Measurements from ENCODE around the gene TRAK1. TPM values are rescaled to one million over a fixed set of nuclear protein-coding genes. Genes with fewer than 3 reads are reported as not detected.

The TRAK1 gene
- polyA plus RNA-seq, 3 donors, result 6.6 to 40.8 (median 7.0) TPM

GRCh38 chr3:42182555-42182954 lies 91.4 kb downstream of the TRAK1 start:
- Histone ChIP-seq H3K4me1 (ENCODE audit: control insufficient read depth in 1 of 2, insufficient read depth in 2 of 2, low read length in 2 of 2) (no peaks in the 10 kb centered on the region), H3K79me2 (ENCODE audit: insufficient read depth, low read length) (no peaks in the 10 kb centered on the region), H3K27me3 (ENCODE audit: control insufficient read depth in 2 of 2, insufficient read depth in 2 of 2, low read length in 2 of 2) (no peaks in the 10 kb centered on the region), H3K9me3 (replicated peaks in 1 of 2; ENCODE audit: control insufficient read depth in 1 of 2, insufficient read depth in 1 of 2, low read length in 2 of 2) (no peaks in the 10 kb centered on the region), H3K9ac (ENCODE audit: insufficient read depth, low read length, poor library complexity, severe bottlenecking) (no peak overlapping the region), H3K27ac (ENCODE audit: low read depth in 1 of 2, low read length in 2 of 2) (no peak overlapping the region), H3K36me3 (replicated peaks in 1 of 2; ENCODE audit: control insufficient read depth in 1 of 2, insufficient read depth in 2 of 2, low read length in 2 of 2) (peaks cover 23 to 48% of the 10 kb centered on the region in 2 donors), H3K4me2 (replicated peaks; ENCODE audit: extremely low read depth, low read length, poor library complexity, severe bottlenecking) (no peak overlapping the region), H4K20me1 (ENCODE audit: insufficient read depth, low read length) (peaks cover 63% of the 10 kb centered on the region), H2AFZ (ENCODE audit: insufficient read depth, low read depth, low read length, poor library complexity, severe bottlenecking) (no peak overlapping the region), H3K4me3 (replicated peaks in 1 of 3; ENCODE audit: low read depth in 2 of 3, low read length in 3 of 3) (no peak overlapping the region)
- H3K36me3 Mint-ChIP-seq, result peaks cover 31 to 61% of the 10 kb centered on the region in 2 donors
- H3K27ac Mint-ChIP-seq, result peak overlapping the region in 1 of 7 donors; percentile 44
- H3K27me3 Mint-ChIP-seq (ENCODE audit: low read depth in 3 of 3), result peaks cover 0 to 3% (median 0%) of the 10 kb centered on the region in 3 donors
- H3K4me1 Mint-ChIP-seq, result no peaks in the 10 kb centered on the region
- TF ChIP-seq CTCF (IDR thresholded peaks at IDR 0.05), result no peak
- intact Hi-C loops (cut with micrococcal nuclease), result no loop called here
- no peak for DNase-seq
- no peaks in the 10 kb centered on the region for H3K9me3 Mint-ChIP-seq
- no peak overlapping the region for H3K4me3 Mint-ChIP-seq
- WGBS (ENCODE audit: insufficient coverage), result no CpG with 5 or more reads among the region's 3 CpGs

- Histone ChIP-seq H3K27ac (ENCODE audit: low read depth in 1 of 2, low read length in 2 of 2) (no peak overlapping the region), H3K79me2 (ENCODE audit: insufficient read depth, low read length) (no peaks in the 10 kb centered on the region), H4K20me1 (ENCODE audit: insufficient read depth, low read length) (peaks cover 51% of the 10 kb centered on the region), H3K36me3 (replicated peaks in 1 of 2; ENCODE audit: control insufficient read depth in 1 of 2, insufficient read depth in 2 of 2, low read length in 2 of 2) (peaks cover 31 to 48% of the 10 kb centered on the region in 2 donors), H3K27me3 (ENCODE audit: control insufficient read depth in 2 of 2, insufficient read depth in 2 of 2, low read length in 2 of 2) (no peaks in the 10 kb centered on the region), H3K4me3 (replicated peaks in 1 of 3; ENCODE audit: low read depth in 2 of 3, low read length in 3 of 3) (no peak overlapping the region), H3K4me2 (replicated peaks; ENCODE audit: extremely low read depth, low read length, poor library complexity, severe bottlenecking) (no peak overlapping the region), H2AFZ (ENCODE audit: insufficient read depth, low read depth, low read length, poor library complexity, severe bottlenecking) (no peak overlapping the region), H3K9me3 (replicated peaks in 1 of 2; ENCODE audit: control insufficient read depth in 1 of 2, insufficient read depth in 1 of 2, low read length in 2 of 2) (no peaks in the 10 kb centered on the region), H3K4me1 (ENCODE audit: control insufficient read depth in 1 of 2, insufficient read depth in 2 of 2, low read length in 2 of 2) (no peaks in the 10 kb centered on the region), H3K9ac (ENCODE audit: insufficient read depth, low read length, poor library complexity, severe bottlenecking) (no peak overlapping the region)
- Mint-ChIP-seq H3K4me3 (no peak overlapping the region), H3K27me3 (ENCODE audit: low read depth in 3 of 3) (no peaks in the 10 kb centered on the region), H3K27ac (peak overlapping the region in 1 of 7 donors; percentile 36), H3K9me3 (no peaks in the 10 kb centered on the region), H3K36me3 (peaks cover 37 to 61% of the 10 kb centered on the region in 2 donors), H3K4me1 (no peaks in the 10 kb centered on the region)
- DNase-seq, result no peak
- intact Hi-C loops (cut with micrococcal nuclease), result no loop called here
- no CpG with 5 or more reads among the region's 3 CpGs for WGBS (ENCODE audit: insufficient coverage)
- no peak for TF ChIP-seq CTCF (IDR thresholded peaks at IDR 0.05)
Measured at GRCh38 chr3:42183991-42184632, 93.0 kb downstream of the TRAK1 start.

Measured in CD14-positive monocyte (primary cell).